GM23338 (cell line): Measurements from ENCODE around the gene ARL2. TPM values are rescaled to one million over a fixed set of nuclear protein-coding genes. Genes with fewer than 3 reads are reported as not detected.

Experiments used
- ATAC-seq: fragments of 200-7000 bp; cut with Tn5 transposase; 3 replicates; pipeline ENCODE4 v1.9.1; 2020
- DNase-seq: peaks from one replicate; pipeline ENCODE4 v3.0.0-alpha.2; 2015; ENCODE audit warnings: low spot score
- H2AFZ ChIP-seq: fragments of 200-600 bp; sonication (generic); 2 replicates; pipeline ENCODE4 v1.8.0; 2016; ENCODE audit warnings: antibody characterized with exemption, mild to moderate bottlenecking, moderate library complexity
- H3F3A ChIP-seq: fragments of 200-600 bp; sonication (generic); replicated peaks from 2 replicates; pipeline ENCODE4 v1.8.0; 2017; ENCODE audit warnings: antibody characterized with exemption, mixed run types, low read depth
- H3K27ac ChIP-seq: fragments of 200-600 bp; sonication (generic); 2 replicates; pipeline ENCODE4 v1.6.1; 2016; ENCODE audit warnings: low read depth
- H3K27me3 ChIP-seq: fragments of 200-600 bp; sonication (generic); 2 replicates; pipeline ENCODE4 v1.8.0; 2016; ENCODE audit warnings: mild to moderate bottlenecking, mixed run types, moderate library complexity; ENCODE audit not compliant: insufficient read depth
- H3K36me3 ChIP-seq: fragments of 200-600 bp; sonication (generic); 2 replicates; pipeline ENCODE4 v1.8.0; 2016; ENCODE audit warnings: mild to moderate bottlenecking; ENCODE audit not compliant: insufficient read depth
- H3K4me1 ChIP-seq: fragments of 200-600 bp; sonication (generic); 2 replicates; pipeline ENCODE4 v1.8.0; 2016; ENCODE audit warnings: mild to moderate bottlenecking, moderate library complexity; ENCODE audit not compliant: insufficient read depth
- H3K4me2 ChIP-seq: fragments of 200-600 bp; sonication (generic); 2 replicates; pipeline ENCODE4 v1.7.1; 2017; ENCODE audit warnings: mixed run types
- H3K4me3 ChIP-seq: fragments of 200-600 bp; sonication (generic); 2 replicates; pipeline ENCODE4 v1.6.1; 2016; ENCODE audit warnings: mixed run types
- H3K79me2 ChIP-seq: fragments of 200-600 bp; sonication (generic); replicated peaks from 2 replicates; pipeline ENCODE4 v1.8.0; 2017; ENCODE audit warnings: mild to moderate bottlenecking; ENCODE audit not compliant: insufficient read depth
- H3K9me2 ChIP-seq: fragments of 200-600 bp; sonication (generic); 2 replicates; pipeline ENCODE4 v1.8.0; 2017; ENCODE audit not compliant: insufficient read depth
- H4K20me1 ChIP-seq: fragments of 200-600 bp; sonication (generic); replicated peaks from 2 replicates; pipeline ENCODE4 v1.8.0; 2017; ENCODE audit warnings: mild to moderate bottlenecking; ENCODE audit not compliant: insufficient read depth
- H3K27ac Mint-ChIP-seq: 2 replicates; pipeline ENCODE4 v1.8.0; 2020; ENCODE audit warnings: inconsistent platforms, mild to moderate bottlenecking, moderate library complexity, mixed read lengths
- H3K27me3 Mint-ChIP-seq: 3 replicates; pipeline ENCODE4 v1.8.0; 2022; ENCODE audit warnings: low read depth, mild to moderate bottlenecking, moderate library complexity, mixed read lengths, inconsistent platforms; ENCODE audit not compliant: insufficient read depth, poor library complexity
- H3K36me3 Mint-ChIP-seq: 3 replicates; pipeline ENCODE4 v1.8.0; 2021; ENCODE audit warnings: low read depth, mild to moderate bottlenecking, inconsistent platforms, moderate library complexity, mixed read lengths
- H3K4me1 Mint-ChIP-seq: 3 replicates; pipeline ENCODE4 v1.8.0; 2020; ENCODE audit warnings: mild to moderate bottlenecking, inconsistent platforms, mixed read lengths
- H3K4me3 Mint-ChIP-seq: 3 replicates; pipeline ENCODE4 v1.8.0; 2021; ENCODE audit warnings: moderate library complexity, mild to moderate bottlenecking, inconsistent platforms, mixed read lengths
- H3K9me3 Mint-ChIP-seq: 3 replicates; pipeline ENCODE4 v1.8.0; 2020; ENCODE audit warnings: moderate library complexity, mild to moderate bottlenecking, inconsistent platforms, mixed read lengths
- CREB1 ChIP-seq: fragments of 250-450 bp; sonication (Bioruptor Pico); IDR thresholded peaks from 2 replicates; pipeline ENCODE4 v1.5.0; 2020; ENCODE audit warnings: low read depth, mild to moderate bottlenecking, moderate library complexity
- CTCF ChIP-seq, 2 experiments: fragments of 200-600 bp in 1 of 2; sonication (generic) in 1 of 2; conservative IDR thresholded peaks; 2 replicates each; pipeline versions ENCODE4 v1.5.1 to v1.6.1; 2016 to 2017; ENCODE audit warnings: antibody characterized with exemption in 2 of 2, low read depth in 2 of 2, mild to moderate bottlenecking in 2 of 2, moderate library complexity in 1 of 2
- EZH2 ChIP-seq: fragments of 200-600 bp; sonication (generic); IDR thresholded peaks from one replicate; pipeline ENCODE4 v1.8.0; 2017; ENCODE audit warnings: antibody characterized with exemption, mild to moderate bottlenecking, low read depth; ENCODE audit not compliant: unreplicated experiment
- EZH2phosphoT487 ChIP-seq: fragments of 200-600 bp; sonication (generic); IDR thresholded peaks from one replicate; pipeline ENCODE4 v1.8.1; 2018; ENCODE audit warnings: antibody characterized with exemption; ENCODE audit not compliant: unreplicated experiment
- JUNB ChIP-seq: IDR thresholded peaks from one replicate; pipeline ENCODE4 v1.6.1; 2016; ENCODE audit warnings: antibody characterized with exemption; ENCODE audit not compliant: unreplicated experiment
- NANOG ChIP-seq: IDR thresholded peaks from 2 replicates; pipeline ENCODE4 v1.6.1; 2016; ENCODE audit warnings: antibody characterized with exemption, borderline replicate concordance
- POLR2AphosphoS5 ChIP-seq: IDR thresholded peaks from 2 replicates; pipeline ENCODE4 v1.6.1; 2016; ENCODE audit warnings: antibody characterized with exemption, low read depth
- REST ChIP-seq: IDR thresholded peaks from one replicate; pipeline ENCODE4 v1.6.1; 2018; ENCODE audit warnings: antibody characterized with exemption; ENCODE audit not compliant: unreplicated experiment
- STAT1 ChIP-seq: IDR thresholded peaks from one replicate; pipeline ENCODE4 v1.6.1; 2016; ENCODE audit warnings: antibody characterized with exemption; ENCODE audit not compliant: unreplicated experiment
- ZNF114 ChIP-seq: fragments of 250-450 bp; sonication (Bioruptor Pico); IDR thresholded peaks from 2 replicates; pipeline ENCODE4 v1.5.0; 2020; ENCODE audit warnings: mild to moderate bottlenecking, moderate library complexity
- ZNF462 ChIP-seq: fragments of 250-450 bp; sonication (Bioruptor Pico); IDR thresholded peaks from 2 replicates; pipeline ENCODE4 v1.5.0; 2020; ENCODE audit warnings: mild to moderate bottlenecking, moderate library complexity
- polyA plus RNA-seq: library from polyadenylated mRNA; unstranded; fragments of >200 nt; fragmentation: Nextera tagmentation; extraction: Ambion mirVana; gene quantifications from 2 replicates; pipeline ENCODE4 v1.2.1, GENCODE V29; 2016
- total RNA-seq: library from RNA; depleted of rRNA; stranded (reverse); fragments of >200 nt; shearing (Covaris generic); gene quantifications from 2 replicates; pipeline ENCODE4 v1.2.3, GENCODE V29; 2014

The ARL2 gene
- total and polyA plus RNA-seq, 2 experiments from 2014 or later = 193 to 236 TPM

- TF ChIP-seq REST (no peak), CREB1 (CRISPR knock-in tag) (no peak), NANOG (no peak), STAT1 (no peak), EZH2phosphoT487 (no peak), CTCF (conservative IDR thresholded peaks at IDR 0.05; ENCODE audit: low read depth in 2 of 2) (no peak), POLR2AphosphoS5 (no peak), EZH2 (no peak)
Observed at GRCh38 chr11:65056999-65057398, 43.0 kb downstream of the ARL2 start (continued).

- Histone ChIP-seq H3K4me3 (no peak overlapping the region), H3K4me2 (no peak overlapping the region), H2AFZ (no peak overlapping the region), H3K79me2 (no peaks in the 10 kb centered on the region), H3K36me3 (no peaks in the 10 kb centered on the region), H4K20me1 (no peaks in the 10 kb centered on the region), H3K27ac (no peak overlapping the region), H3F3A (no peaks in the 10 kb centered on the region), H3K4me1 (no peaks in the 10 kb centered on the region), H3K9me2 (no peaks in the 10 kb centered on the region), H3K27me3 (no peaks in the 10 kb centered on the region)
- ATAC-seq (no peak), DNase-seq (no peak)
- no peaks in the 10 kb centered on the region for H3K9me3 Mint-ChIP-seq
- peaks cover 9% of the 10 kb centered on the region for H3K27me3 Mint-ChIP-seq
- no peak overlapping the region for H3K4me3 Mint-ChIP-seq
- peaks cover 2% of the 10 kb centered on the region for H3K4me1 Mint-ChIP-seq
- no peak overlapping the region for H3K27ac Mint-ChIP-seq
- no peaks in the 10 kb centered on the region for H3K36me3 Mint-ChIP-seq
- TF ChIP-seq CREB1 (CRISPR knock-in tag) = no peak
- no peak for TF ChIP-seq JUNB
- no peak for TF ChIP-seq NANOG
- TF ChIP-seq ZNF114 (CRISPR knock-in tag) = no peak
- no peak for TF ChIP-seq STAT1
- TF ChIP-seq ZNF462 (CRISPR knock-in tag) = no peak
Observed at GRCh38 chr11:65057526-65057925, 43.6 kb downstream of the ARL2 start.
